Calu3 (cell line): Measurements from ENCODE around the gene AKIRIN2. TPM values are rescaled to one million over a fixed set of nuclear protein-coding genes. Genes with fewer than 3 reads are reported as not detected.

Experiments
- BruUV-seq: library from RNA; stranded (reverse); fragments of 400-500 nt; replicated peaks from 2 replicates; lab custom pipeline; 2021; lab: Mats Ljungman, UMichigan
- CTCF ChIA-PET: fragments of 300-600 bp; sonication (Branson Sonifier 250); formaldehyde crosslinking; loops from one replicate; lab custom pipeline; 2022; ENCODE audit warnings: antibody characterized with exemption; lab: Charles Lee
- DNase-seq: peaks from one replicate; pipeline ENCODE4 v3.0.0; 2022
- H3K27ac Mint-ChIP-seq: one replicate; pipeline ENCODE4 v1.8.0; 2022; ENCODE audit warnings: mixed read lengths; ENCODE audit not compliant: unreplicated experiment
- H3K27me3 Mint-ChIP-seq: one replicate; pipeline ENCODE4 v1.8.0; 2022; ENCODE audit warnings: mixed read lengths; ENCODE audit not compliant: unreplicated experiment
- H3K36me3 Mint-ChIP-seq: one replicate; pipeline ENCODE4 v1.8.0; 2022; ENCODE audit warnings: mild to moderate bottlenecking, moderate library complexity, mixed read lengths; ENCODE audit not compliant: insufficient read depth, unreplicated experiment
- H3K4me1 Mint-ChIP-seq: one replicate; pipeline ENCODE4 v1.8.0; 2022; ENCODE audit warnings: mild to moderate bottlenecking, low read depth, mixed read lengths; ENCODE audit not compliant: unreplicated experiment
- H3K4me3 Mint-ChIP-seq: one replicate; pipeline ENCODE4 v1.8.0; 2022; ENCODE audit warnings: mild to moderate bottlenecking, low read depth, moderate library complexity, mixed read lengths; ENCODE audit not compliant: unreplicated experiment
- H3K9me3 Mint-ChIP-seq: one replicate; pipeline ENCODE4 v1.8.0; 2022; ENCODE audit warnings: low read depth, mixed read lengths; ENCODE audit not compliant: unreplicated experiment
- intact Hi-C: fragments of 100-400 bp; cut with micrococcal nuclease; formaldehyde crosslinking; loops from one replicate; pipeline ENCODE4 v1.10.0; 2022; ENCODE audit not compliant: unreplicated experiment
- total RNA-seq: library from RNA; stranded (reverse); gene quantifications from 2 replicates; pipeline ENCODE4 v1.2.3, GENCODE V29; 2022
- TF ChIP-seq, protein P1 (sequence below): fragments of 200-600 bp; IDR thresholded peaks from one replicate; pipeline ENCODE4 v1.8.0; 2022; ENCODE audit warnings: antibody characterized with exemption; ENCODE audit not compliant: unreplicated experiment

The AKIRIN2 gene
- total RNA-seq, 1 experiment from 2014 or later: 46.1 TPM

DNA sequence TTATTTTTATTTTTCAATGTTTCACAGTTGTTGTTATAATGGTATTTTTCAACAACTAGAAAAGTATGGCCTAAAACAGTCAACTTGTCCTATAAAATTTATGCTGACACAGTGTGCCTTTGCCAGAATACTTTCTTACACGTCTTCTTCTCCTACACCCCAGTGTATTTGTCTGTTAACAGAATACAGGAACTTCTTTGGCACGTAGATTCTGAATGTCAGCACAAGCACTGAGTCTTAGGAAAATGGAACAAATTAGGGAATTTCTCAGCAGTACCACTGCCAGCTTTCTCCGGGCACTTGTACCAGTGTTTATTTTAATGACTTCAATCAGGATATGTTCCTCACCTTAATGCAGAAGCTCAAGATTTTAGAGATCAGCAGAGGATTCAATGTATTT is 26.7 kb upstream of the AKIRIN2 start:
- no peak overlapping the region for H3K4me3 Mint-ChIP-seq
- DNase-seq: no peak
- intact Hi-C loops: no loop called here
- no TSS peak for BruUV-seq
- H3K27me3 Mint-ChIP-seq: no peaks in the 10 kb centered on the region
- peaks cover 5% of the 10 kb centered on the region for H3K36me3 Mint-ChIP-seq
- TF ChIP-seq, protein P1, sequence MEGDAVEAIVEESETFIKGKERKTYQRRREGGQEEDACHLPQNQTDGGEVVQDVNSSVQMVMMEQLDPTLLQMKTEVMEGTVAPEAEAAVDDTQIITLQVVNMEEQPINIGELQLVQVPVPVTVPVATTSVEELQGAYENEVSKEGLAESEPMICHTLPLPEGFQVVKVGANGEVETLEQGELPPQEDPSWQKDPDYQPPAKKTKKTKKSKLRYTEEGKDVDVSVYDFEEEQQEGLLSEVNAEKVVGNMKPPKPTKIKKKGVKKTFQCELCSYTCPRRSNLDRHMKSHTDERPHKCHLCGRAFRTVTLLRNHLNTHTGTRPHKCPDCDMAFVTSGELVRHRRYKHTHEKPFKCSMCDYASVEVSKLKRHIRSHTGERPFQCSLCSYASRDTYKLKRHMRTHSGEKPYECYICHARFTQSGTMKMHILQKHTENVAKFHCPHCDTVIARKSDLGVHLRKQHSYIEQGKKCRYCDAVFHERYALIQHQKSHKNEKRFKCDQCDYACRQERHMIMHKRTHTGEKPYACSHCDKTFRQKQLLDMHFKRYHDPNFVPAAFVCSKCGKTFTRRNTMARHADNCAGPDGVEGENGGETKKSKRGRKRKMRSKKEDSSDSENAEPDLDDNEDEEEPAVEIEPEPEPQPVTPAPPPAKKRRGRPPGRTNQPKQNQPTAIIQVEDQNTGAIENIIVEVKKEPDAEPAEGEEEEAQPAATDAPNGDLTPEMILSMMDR: no peak
- H3K4me1 Mint-ChIP-seq: peaks cover 23% of the 10 kb centered on the region
- CTCF ChIA-PET: interaction anchor here (0.6 kb wide), 1 partner anchor 41 kb away, joined by 7 read pairs; no protein-coding TSS in a partner anchor
- H3K27ac Mint-ChIP-seq: no peak overlapping the region
- H3K9me3 Mint-ChIP-seq: no peaks in the 10 kb centered on the region

DNA sequence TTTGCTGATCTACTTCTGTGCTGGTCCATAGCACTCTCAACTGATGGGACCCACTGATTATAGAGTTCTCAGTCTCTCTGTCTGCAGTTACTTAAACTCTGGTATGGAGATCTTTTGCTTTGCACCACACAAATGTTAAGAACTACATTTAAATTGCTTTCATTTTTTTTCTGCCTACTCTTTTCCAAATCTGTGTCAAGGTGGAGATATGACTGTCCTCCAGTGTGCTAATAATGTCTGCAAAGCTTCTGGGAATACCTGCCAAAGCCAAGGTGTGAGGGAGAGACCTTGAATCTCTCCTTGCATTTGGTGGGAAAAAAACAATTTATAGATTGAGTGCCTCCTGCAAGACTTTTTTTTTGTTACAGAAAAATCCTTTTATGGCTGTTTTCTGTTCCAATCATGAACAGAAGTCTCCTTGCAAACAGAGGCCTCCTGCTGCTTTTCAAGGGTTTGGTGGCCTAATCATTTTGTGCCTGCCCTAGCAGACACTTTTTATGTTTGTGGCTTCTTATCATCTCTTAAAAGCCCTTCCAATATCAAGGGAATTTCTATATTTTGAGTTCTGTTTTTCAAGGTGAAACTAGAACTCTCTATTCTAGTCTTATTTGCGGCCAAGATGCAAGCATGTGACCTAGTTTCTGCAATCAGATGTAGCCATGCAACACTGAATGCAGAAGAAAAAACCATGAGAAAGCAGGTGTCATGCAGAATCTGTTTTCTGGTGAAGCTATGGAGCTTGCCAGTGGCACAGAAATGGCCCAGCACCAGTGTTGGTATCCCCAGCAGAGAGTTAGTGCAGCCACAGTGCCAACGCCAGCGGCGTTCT is 23.2 kb upstream of the AKIRIN2 start:
- no TSS peak for BruUV-seq
- peaks cover 5% of the 10 kb centered on the region for H3K36me3 Mint-ChIP-seq
- TF ChIP-seq, protein P1: no peak
- DNase-seq: no peak
- H3K9me3 Mint-ChIP-seq: no peaks in the 10 kb centered on the region
- peaks cover 14% of the 10 kb centered on the region for H3K4me1 Mint-ChIP-seq
- H3K4me3 Mint-ChIP-seq: no peak overlapping the region
- intact Hi-C loops: no loop called here
- CTCF ChIA-PET: no interaction called here
- no peaks in the 10 kb centered on the region for H3K27me3 Mint-ChIP-seq
- no peak overlapping the region for H3K27ac Mint-ChIP-seq

DNA sequence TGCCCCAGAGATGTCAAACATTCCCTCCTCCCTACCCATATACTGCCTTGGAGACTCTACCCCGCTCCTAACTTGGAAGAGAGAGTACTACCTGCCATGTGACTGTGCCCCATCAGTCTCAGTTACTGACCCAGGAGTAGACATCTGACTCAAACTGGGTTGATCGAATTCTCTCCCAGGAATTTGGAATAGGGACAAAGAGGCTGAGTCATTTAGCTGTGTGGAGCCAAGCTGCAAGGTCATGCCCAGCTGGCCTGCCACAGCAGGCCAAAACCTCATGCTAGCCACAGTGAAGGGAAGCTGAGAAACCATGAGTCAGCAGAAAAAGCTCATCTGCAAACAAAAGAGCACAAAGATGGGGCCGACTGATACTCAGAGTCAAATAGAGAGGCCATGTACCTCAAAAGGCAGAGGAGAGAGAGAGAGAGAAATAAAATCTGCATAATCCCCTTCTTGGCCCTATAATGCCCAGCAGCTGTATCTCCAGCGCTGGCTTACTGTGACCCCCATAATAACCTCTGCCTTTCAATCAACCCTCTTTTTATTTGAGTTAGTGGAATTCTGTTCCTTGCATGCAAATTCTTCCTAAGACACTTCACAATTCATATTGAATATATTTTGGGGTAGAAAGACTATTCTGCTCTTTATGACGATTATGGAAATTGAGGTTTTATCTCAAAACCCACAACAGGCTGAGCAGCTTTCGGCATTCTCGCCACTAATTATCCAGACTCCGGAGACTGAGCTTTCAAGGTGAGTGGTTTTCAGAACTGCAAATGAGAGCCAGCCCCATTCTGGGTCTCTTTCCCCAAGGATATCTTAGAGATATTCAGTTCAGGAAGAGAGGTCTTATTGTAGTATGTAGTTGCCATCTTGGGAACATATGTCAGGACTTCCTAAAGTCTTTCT is 21.4 kb upstream of the AKIRIN2 start:
- intact Hi-C loops: no loop called here
- H3K9me3 Mint-ChIP-seq: no peaks in the 10 kb centered on the region
- no peaks in the 10 kb centered on the region for H3K27me3 Mint-ChIP-seq
- CTCF ChIA-PET: interaction anchor here (0.5 to 1.5 kb wide), 3 partner anchors 9 to 180 kb away, joined by 3 to 5 read pairs (median 3); partner anchors contain the start of gene AKIRIN2
- H3K36me3 Mint-ChIP-seq: peaks cover 5% of the 10 kb centered on the region
- peaks cover 12% of the 10 kb centered on the region for H3K4me1 Mint-ChIP-seq
- no TSS peak for BruUV-seq
- H3K4me3 Mint-ChIP-seq: no peak overlapping the region
- DNase-seq: peak; percentile 58
- no peak overlapping the region for H3K27ac Mint-ChIP-seq
- TF ChIP-seq, protein P1: no peak

DNA sequence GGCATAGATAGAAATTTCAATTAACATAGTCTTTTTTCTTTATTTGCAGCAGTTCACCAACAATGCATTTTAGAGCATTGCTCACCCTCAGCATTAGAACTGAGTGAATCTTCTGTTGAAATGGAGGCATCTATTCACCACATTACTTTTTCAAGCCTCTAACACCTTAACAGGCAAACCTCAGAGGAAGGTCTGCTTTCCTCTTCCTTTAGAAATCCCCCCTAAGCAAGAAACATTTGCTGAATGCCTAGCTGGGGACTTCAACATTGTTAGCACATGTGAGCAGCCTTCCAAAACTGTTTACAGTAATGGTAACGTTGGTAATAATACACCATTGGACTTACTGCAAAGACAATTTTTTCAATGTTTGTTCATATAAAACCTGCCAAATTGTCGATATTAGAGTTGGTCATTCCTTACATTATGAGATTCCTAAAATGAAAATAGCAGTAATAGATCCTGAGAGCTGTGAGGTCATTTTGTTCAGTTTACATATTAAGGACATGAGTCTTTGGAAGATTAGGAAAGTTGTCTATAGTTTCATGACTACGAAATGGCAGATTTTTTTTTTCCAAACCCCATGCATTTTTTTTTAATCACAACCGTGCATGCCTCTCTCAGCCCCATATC is 20.6 kb upstream of the AKIRIN2 start:
- TF ChIP-seq, protein P1: no peak
- CTCF ChIA-PET: interaction anchor here (0.5 to 1.5 kb wide), 3 partner anchors 8 to 404 kb away, joined by 3 to 5 read pairs (median 3); partner anchors contain the start of gene AKIRIN2
- Mint-ChIP-seq H3K36me3 (peaks cover 5% of the 10 kb centered on the region), H3K4me1 (peaks cover 12% of the 10 kb centered on the region), H3K4me3 (no peak overlapping the region), H3K27me3 (no peaks in the 10 kb centered on the region), H3K27ac (no peak overlapping the region), H3K9me3 (no peaks in the 10 kb centered on the region)
- no TSS peak for BruUV-seq
- no peak for DNase-seq
- intact Hi-C loops: no loop called here
